ENCODE measurements around the gene RUNX2.

- TF ChIP-seq, protein P1, sequence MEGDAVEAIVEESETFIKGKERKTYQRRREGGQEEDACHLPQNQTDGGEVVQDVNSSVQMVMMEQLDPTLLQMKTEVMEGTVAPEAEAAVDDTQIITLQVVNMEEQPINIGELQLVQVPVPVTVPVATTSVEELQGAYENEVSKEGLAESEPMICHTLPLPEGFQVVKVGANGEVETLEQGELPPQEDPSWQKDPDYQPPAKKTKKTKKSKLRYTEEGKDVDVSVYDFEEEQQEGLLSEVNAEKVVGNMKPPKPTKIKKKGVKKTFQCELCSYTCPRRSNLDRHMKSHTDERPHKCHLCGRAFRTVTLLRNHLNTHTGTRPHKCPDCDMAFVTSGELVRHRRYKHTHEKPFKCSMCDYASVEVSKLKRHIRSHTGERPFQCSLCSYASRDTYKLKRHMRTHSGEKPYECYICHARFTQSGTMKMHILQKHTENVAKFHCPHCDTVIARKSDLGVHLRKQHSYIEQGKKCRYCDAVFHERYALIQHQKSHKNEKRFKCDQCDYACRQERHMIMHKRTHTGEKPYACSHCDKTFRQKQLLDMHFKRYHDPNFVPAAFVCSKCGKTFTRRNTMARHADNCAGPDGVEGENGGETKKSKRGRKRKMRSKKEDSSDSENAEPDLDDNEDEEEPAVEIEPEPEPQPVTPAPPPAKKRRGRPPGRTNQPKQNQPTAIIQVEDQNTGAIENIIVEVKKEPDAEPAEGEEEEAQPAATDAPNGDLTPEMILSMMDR (IDR thresholded peaks at IDR 0.05), result no peak
- TF ChIP-seq POLR2AphosphoS5 (IDR thresholded peaks at IDR 0.05) (no peak), POLR2A (IDR thresholded peaks at IDR 0.05) (no peak)
These were observed 118.9 kb downstream of the RUNX2 start for GRCh38 chr6:45447005-45447404.

All from breast epithelium (tissue), 3 donors.